ENCODE results near the gene ECE1. TPM values are rescaled to one million over a fixed set of nuclear protein-coding genes. Genes with fewer than 3 reads are reported as not detected.
"Not testable (repeated sequence)": the region's sequence is repeated elsewhere in the genome, so short reads cannot be mapped to it uniquely, and the experiment has no call there.

ECE1 gene
- total RNA-seq, 1 donor = 32.6 TPM

DNA sequence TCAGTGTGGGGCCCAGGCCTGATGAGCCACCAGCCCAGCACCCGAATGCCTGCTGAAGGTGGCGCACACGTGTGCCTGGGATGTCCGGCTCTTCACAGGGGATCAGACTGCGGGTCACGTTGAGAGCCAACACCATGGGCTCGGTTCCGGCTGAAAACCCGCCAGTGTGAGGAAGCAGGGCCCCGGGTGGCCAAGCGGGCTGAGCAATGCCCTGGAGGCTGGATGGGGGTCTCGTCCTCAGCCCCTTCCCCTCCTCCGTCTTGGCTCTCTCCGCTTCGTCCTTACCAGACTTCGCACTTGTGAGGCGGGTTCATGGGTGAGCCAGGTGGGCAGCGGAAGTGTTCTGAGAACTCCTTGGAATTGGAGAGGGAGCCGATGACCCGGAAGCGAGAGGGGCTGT is 70.6 kb downstream of the ECE1 start:
- no peak overlapping the region for H3K4me3 ChIP-seq (ENCODE audit: insufficient read depth, low read length)
- H4K20me1 ChIP-seq (ENCODE audit: insufficient read depth, low read length) = no peaks in the 10 kb centered on the region
- H3K27ac ChIP-seq (ENCODE audit: low read depth, low read length) = no peak overlapping the region
- no peaks in the 10 kb centered on the region for H3K9me3 ChIP-seq (ENCODE audit: low read depth, low read length)
- H3K4me2 ChIP-seq (ENCODE audit: insufficient read depth, low read length) = no peak overlapping the region
- no peak for DNase-seq (ENCODE audit: insufficient read length, low spot score, missing footprints)
- H3K27me3 ChIP-seq (ENCODE audit: insufficient read depth, low read length) = no peaks in the 10 kb centered on the region
- TF ChIP-seq, protein P1, sequence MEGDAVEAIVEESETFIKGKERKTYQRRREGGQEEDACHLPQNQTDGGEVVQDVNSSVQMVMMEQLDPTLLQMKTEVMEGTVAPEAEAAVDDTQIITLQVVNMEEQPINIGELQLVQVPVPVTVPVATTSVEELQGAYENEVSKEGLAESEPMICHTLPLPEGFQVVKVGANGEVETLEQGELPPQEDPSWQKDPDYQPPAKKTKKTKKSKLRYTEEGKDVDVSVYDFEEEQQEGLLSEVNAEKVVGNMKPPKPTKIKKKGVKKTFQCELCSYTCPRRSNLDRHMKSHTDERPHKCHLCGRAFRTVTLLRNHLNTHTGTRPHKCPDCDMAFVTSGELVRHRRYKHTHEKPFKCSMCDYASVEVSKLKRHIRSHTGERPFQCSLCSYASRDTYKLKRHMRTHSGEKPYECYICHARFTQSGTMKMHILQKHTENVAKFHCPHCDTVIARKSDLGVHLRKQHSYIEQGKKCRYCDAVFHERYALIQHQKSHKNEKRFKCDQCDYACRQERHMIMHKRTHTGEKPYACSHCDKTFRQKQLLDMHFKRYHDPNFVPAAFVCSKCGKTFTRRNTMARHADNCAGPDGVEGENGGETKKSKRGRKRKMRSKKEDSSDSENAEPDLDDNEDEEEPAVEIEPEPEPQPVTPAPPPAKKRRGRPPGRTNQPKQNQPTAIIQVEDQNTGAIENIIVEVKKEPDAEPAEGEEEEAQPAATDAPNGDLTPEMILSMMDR (IDR thresholded peaks at IDR 0.05; ENCODE audit: extremely low read depth, low read depth, low read length) = no peak
- no peak overlapping the region for H2AFZ ChIP-seq (ENCODE audit: low read length)
- no peaks in the 10 kb centered on the region for H3K79me2 ChIP-seq (ENCODE audit: insufficient read depth, low read length)
- no peaks in the 10 kb centered on the region for H3K4me1 ChIP-seq (ENCODE audit: insufficient read depth, low read length)
- peaks cover 24% of the 10 kb centered on the region for H3K36me3 ChIP-seq (ENCODE audit: insufficient read depth, low read length)

DNA sequence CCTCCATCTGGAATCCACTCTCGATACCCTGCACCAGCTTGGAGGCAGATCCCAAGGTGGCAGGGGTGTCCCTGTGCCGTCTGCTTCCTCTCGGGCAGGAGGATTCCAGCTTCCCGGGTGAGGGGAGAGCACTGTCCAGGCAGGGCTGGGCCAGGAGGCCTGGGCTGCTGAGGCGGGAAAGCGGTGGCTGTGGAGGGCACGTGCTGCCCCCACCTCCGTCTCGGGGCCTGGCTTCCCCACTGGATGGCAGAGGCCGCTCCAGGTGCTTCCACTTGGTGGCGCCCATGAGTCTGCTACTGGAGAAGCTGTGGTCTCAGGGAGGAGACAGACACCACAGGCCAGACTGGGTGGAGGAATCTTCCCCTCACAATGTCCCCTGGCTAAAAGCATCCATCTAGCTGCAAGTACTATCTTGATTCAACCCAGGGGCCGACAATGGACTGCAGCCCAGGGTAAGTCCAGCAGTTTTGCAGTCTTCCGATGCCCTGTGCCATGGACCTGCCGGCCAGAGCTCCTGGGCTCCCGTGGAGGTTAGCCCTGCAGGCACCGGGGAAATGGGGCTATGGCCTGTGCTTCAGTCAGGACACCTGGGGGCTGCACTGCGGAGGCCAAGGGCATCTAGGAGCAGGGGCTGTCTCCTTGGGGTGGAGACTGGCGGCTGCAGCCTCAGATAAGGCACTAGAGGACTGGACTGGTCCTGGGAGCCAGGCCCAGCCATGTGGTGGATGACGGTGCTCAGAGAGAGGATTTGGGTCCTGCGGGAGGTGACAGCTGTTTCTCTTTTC is 72.3 kb downstream of the ECE1 start:
- no peak overlapping the region for H2AFZ ChIP-seq (ENCODE audit: low read length)
- peak; percentile 80 for DNase-seq (ENCODE audit: insufficient read length, low spot score, missing footprints)
- H3K27ac ChIP-seq (ENCODE audit: low read depth, low read length) = no peak overlapping the region
- no peaks in the 10 kb centered on the region for H3K4me1 ChIP-seq (ENCODE audit: insufficient read depth, low read length)
- H3K4me2 ChIP-seq (ENCODE audit: insufficient read depth, low read length) = no peak overlapping the region
- no peak overlapping the region for H3K4me3 ChIP-seq (ENCODE audit: insufficient read depth, low read length)
- H3K79me2 ChIP-seq (ENCODE audit: insufficient read depth, low read length) = no peaks in the 10 kb centered on the region
- H4K20me1 ChIP-seq (ENCODE audit: insufficient read depth, low read length) = no peaks in the 10 kb centered on the region
- no peaks in the 10 kb centered on the region for H3K9me3 ChIP-seq (ENCODE audit: low read depth, low read length)
- TF ChIP-seq, protein P1 (IDR thresholded peaks at IDR 0.05; ENCODE audit: extremely low read depth, low read depth, low read length) = peak; percentile 45
- H3K36me3 ChIP-seq (ENCODE audit: insufficient read depth, low read length) = peaks cover 17% of the 10 kb centered on the region
- H3K27me3 ChIP-seq (ENCODE audit: insufficient read depth, low read length) = no peaks in the 10 kb centered on the region

DNA sequence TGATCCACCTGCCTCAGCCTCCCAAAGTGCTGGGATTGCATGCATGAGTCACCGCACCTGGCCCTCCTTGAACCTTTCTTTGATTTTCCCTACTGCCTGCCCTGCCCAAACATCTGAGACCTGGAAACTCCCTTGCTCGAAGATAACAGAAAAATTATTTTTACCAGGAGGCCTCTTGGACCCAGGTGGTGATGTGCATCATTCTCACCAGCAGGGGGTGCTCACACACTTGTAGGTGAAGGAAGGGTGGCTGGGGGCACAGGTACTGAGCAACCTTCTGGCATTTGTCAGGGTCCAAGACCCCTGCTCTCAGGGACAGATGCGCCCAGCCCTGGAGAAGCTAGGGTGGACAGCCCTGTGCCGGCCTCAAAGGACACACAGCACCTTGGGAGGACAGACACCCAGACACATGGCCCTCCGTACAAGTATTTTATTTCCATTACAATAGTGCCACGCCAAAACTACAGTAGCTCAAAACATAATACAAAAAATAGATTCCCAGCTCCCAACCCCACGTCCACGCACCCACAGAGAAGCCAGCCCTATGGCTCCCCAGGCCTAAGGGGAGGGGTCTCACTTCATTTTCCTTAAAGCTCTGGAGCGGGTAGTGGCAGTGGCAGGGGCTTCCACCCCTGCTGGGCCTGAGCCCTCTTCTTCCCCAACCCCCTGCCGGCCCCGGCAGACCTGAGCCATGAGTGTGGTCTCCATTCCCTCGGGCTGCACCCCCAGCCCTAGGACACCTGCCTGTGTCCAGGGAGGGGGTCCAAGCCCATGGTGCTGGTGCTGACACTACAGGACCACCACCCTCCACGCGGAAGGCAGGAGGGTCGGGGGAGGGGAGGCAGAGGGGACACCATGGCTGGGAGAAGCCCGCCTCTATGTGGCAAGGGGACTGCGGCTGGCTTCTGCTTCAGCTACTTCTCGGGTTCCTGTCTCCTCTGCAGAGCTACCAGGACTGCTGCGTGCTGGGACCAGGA is 73.1 kb downstream of the ECE1 start:
- TF ChIP-seq, protein P1 (IDR thresholded peaks at IDR 0.05; ENCODE audit: extremely low read depth, low read depth, low read length) = peak; percentile 77
- peaks cover 2% of the 10 kb centered on the region for H3K4me1 ChIP-seq (ENCODE audit: insufficient read depth, low read length)
- no peak overlapping the region for H3K27ac ChIP-seq (ENCODE audit: low read depth, low read length)
- no peaks in the 10 kb centered on the region for H3K27me3 ChIP-seq (ENCODE audit: insufficient read depth, low read length)
- DNase-seq (ENCODE audit: insufficient read length, low spot score, missing footprints) = peak; percentile 79
- H3K79me2 ChIP-seq (ENCODE audit: insufficient read depth, low read length) = no peaks in the 10 kb centered on the region
- no peak overlapping the region for H2AFZ ChIP-seq (ENCODE audit: low read length)
- H3K9me3 ChIP-seq (ENCODE audit: low read depth, low read length) = no peaks in the 10 kb centered on the region
- no peaks in the 10 kb centered on the region for H4K20me1 ChIP-seq (ENCODE audit: insufficient read depth, low read length)
- H3K36me3 ChIP-seq (ENCODE audit: insufficient read depth, low read length) = peaks cover 14% of the 10 kb centered on the region
- H3K4me3 ChIP-seq (ENCODE audit: insufficient read depth, low read length) = no peak overlapping the region
- no peak overlapping the region for H3K4me2 ChIP-seq (ENCODE audit: insufficient read depth, low read length)

DNA sequence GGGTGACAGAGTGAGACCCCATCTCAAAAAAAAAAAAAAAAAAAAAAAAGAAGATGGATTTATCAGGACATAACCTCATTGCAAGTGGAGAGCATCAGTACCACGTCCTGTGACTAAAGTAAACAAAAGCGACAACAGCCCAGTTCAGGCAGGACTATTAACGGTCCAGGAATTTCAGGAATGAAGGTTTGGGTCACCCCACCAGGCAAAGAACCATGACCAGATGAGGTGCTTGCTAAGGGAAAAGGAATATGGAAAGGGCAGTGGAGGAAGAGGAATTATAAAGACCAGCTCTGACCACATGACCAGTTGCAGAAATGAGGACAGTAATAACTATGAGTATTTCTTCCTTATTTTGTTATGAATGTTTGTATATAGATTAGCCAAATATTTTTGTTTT is 78.1 kb downstream of the ECE1 start:
- Histone ChIP-seq H3K36me3 (ENCODE audit: insufficient read depth, low read length) (no peaks in the 10 kb centered on the region), H3K79me2 (ENCODE audit: insufficient read depth, low read length) (no peaks in the 10 kb centered on the region)

DNA sequence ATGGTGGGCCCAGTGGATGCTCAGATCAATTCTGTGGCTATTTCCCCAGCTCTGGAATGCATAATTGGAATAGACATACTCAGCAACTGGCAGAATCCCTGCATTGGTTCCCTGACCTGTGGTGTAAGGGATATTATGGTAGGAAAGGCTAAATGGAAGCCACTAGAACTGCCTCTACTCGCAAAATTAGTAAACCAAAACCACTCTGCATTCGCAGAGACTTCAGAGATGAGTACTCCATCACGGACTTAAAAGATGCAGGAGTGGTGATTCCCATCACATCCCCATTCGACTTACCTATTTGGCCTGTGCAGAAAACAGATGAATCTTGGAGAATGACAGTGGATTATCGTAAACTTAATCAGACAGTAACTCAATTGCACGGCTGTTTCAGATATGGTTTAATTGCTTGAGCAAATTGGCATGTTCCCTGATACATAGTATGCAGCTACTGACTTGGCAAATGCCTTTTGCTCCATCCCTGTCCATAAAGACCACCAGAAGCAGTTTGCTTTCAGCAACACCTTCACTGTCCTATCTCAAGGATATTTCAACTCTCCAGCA is 82.0 kb downstream of the ECE1 start:
- H3K27ac ChIP-seq (ENCODE audit: low read depth, low read length); H4K20me1 ChIP-seq (ENCODE audit: insufficient read depth, low read length); H2AFZ ChIP-seq (ENCODE audit: low read length); DNase-seq (ENCODE audit: insufficient read length, low spot score, missing footprints); H3K4me3 ChIP-seq (ENCODE audit: insufficient read depth, low read length); H3K79me2 ChIP-seq (ENCODE audit: insufficient read depth, low read length); H3K9me3 ChIP-seq (ENCODE audit: low read depth, low read length); H3K4me1 ChIP-seq (ENCODE audit: insufficient read depth, low read length); H3K4me2 ChIP-seq (ENCODE audit: insufficient read depth, low read length); H3K36me3 ChIP-seq (ENCODE audit: insufficient read depth, low read length); H3K27me3 ChIP-seq (ENCODE audit: insufficient read depth, low read length): not testable (repeated sequence)

More for the DNA sequence above, 78.1 kb downstream of the ECE1 start:
- H2AFZ ChIP-seq (ENCODE audit: low read length) = no peak overlapping the region
- H3K4me1 ChIP-seq (ENCODE audit: insufficient read depth, low read length) = peaks cover 2% of the 10 kb centered on the region
- H3K9me3 ChIP-seq (ENCODE audit: low read depth, low read length) = no peaks in the 10 kb centered on the region
- H4K20me1 ChIP-seq (ENCODE audit: insufficient read depth, low read length) = no peaks in the 10 kb centered on the region
- TF ChIP-seq, protein P1 (IDR thresholded peaks at IDR 0.05; ENCODE audit: extremely low read depth, low read depth, low read length) = no peak
- H3K27ac ChIP-seq (ENCODE audit: low read depth, low read length) = no peak overlapping the region
- H3K4me2 ChIP-seq (ENCODE audit: insufficient read depth, low read length) = no peak overlapping the region
- no peak for DNase-seq (ENCODE audit: insufficient read length, low spot score, missing footprints)
- H3K4me3 ChIP-seq (ENCODE audit: insufficient read depth, low read length) = no peak overlapping the region
- H3K27me3 ChIP-seq (ENCODE audit: insufficient read depth, low read length) = no peaks in the 10 kb centered on the region
